ENCODE measurements around the gene RYR2.
"Not testable (repeated sequence)": the region's sequence is repeated elsewhere in the genome, so short reads cannot be mapped to it uniquely, and the experiment has no call there.

Gene RYR2

DNA sequence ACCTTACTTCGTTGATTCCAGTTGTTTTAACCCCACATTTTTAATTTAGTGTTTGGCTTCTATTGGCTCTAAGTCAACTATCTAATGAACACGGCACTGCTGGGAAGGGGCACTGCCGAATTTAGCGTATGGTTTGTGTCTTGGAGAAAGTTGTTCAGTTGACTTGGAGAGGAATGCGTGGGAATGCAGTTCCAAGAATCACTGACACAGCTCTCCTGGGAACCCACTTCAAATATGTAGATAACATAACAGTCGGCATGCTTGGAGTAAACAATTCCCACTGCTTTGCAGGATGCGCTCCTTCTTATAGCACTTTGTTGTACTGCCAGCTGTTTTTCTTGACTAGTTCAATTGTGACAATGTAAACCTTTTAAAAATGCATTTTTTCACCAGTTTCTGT is 104.3 kb downstream of the RYR2 start:
- DNase-seq (ENCODE audit: low spot score) = no peak

DNA sequence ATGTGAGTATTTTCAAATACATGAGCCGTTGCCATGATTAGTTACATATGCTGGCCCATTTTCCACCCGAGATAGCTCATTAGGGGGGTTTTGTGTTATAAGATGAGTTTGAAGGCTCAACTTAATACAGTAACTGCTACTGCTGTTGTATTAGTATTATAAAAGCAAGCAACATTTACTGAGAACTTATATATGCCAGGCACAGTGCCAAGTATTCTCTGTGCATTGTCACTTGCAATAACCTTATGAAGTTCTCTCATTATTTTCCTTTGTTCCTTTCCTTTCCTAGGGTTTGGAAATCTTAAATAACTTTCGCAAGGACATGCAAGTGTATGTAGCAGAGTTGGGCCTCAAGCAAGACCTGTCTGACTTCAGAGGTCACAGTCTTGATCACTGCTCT is 107.9 kb downstream of the RYR2 start:
- no peak for DNase-seq (ENCODE audit: low spot score)

DNA sequence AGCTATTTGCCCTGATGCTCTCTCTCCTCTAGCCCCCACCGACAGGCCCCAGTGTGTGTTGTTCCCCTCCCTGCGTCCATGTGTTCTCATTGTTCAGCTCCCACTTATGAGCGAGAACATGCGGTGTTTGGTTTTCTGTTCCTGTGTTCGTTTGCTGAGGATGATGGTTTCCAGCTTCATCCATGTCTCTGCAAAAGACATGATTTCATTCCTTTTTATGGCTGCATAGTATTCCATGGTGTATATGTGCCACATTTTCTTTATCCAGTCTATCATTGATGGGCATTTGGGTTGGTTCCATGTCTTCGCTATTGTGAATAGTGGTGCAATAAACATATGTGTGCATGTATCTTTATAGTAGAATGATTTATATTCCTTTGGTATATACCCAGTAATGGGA is 110.0 kb downstream of the RYR2 start:
- not testable (repeated sequence) for DNase-seq (ENCODE audit: low spot score)

DNA sequence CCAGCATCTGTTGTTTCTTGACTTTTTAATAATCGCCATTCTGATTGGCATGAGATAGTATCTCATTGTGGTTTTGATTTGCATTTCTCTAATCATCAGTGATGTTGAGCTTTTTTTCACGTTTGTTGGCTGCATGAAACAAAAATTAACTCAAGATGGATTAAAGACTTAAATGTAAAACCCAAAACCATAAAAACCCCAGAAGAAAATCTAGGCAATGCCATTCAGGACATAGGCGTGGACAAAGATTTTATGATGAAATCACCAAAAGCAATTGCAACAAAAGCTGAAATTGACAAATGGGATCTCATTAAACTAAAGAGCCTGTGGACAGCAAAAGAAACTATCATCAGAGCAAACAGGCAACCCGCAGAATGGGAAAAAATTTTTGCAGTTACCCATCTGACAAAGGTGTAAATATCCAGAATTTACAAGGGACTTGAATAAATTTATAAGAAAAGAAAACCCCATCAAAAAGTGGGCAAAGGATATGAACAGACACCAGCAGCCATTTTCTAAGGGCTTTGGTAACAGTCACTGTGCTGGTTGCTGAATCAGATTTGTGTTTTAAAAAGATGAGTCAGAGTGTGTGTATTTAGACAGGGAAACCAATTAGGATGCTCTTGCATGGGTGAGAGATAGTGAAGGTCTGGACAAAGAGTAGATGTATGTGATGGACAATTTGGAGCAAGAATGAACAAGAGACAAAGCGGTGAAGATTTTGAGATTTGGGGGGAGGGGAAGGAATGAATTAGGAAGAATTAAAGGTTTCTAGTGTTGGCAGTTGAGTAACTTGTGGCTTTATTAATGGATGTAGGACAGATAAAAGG is 110.7 kb downstream of the RYR2 start:
- DNase-seq (ENCODE audit: low spot score) = no peak

- no peak for DNase-seq (ENCODE audit: low spot score)
Measured at GRCh38 chr1:237154157-237154556, 112.2 kb downstream of the RYR2 start.

- no peak for DNase-seq (ENCODE audit: low spot score)
Measured at GRCh38 chr1:237164406-237165352, 122.7 kb downstream of the RYR2 start.

DNA sequence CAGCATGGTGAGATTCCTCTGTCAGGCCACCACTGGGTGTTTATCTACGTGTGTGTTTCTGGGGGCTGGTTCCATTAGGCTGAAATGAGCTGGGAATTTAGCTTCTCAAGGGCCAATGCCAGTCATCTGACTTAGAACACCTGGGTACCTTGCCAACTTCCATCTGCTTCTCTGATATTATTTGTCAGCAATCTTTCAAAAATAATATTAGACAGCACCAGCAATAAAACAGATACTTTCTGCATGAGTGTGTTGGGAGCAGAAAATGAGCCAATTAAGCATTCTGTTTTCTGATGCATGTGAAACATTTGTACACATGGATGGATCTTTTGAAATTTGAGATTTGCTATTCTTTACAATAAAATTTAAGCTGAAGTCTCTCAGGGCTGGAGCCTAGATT is 124.1 kb downstream of the RYR2 start:
- no peak for DNase-seq (ENCODE audit: low spot score)

GRCh38 chr1:237166593-237167101 is 124.7 kb downstream of the RYR2 start:
- no peak for DNase-seq (ENCODE audit: low spot score)

DNA sequence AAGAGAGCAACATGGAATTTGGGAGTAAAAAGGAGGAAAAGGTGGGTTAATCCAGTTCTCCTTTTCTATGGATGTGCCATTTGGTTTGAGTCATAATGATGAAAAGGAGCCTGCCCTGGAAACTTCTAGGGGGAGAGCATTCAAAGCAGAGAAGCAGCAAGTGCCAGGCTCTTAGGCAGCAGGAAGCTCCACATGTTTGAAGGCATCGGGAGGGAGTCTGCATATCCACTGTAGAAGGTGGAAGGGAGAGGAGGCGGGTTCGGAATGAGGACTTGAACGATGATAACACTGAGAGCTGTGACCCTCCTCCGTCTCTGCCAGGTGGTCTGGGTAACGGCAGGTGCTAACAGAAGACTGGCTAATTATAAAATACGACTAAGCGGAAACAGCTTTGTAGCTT is 128.2 kb downstream of the RYR2 start:
- DNase-seq (ENCODE audit: low spot score) = no peak

- DNase-seq (ENCODE audit: low spot score) = no peak
Measured at GRCh38 chr1:237171454-237172117, 129.6 kb downstream of the RYR2 start.

- DNase-seq (ENCODE audit: low spot score) = no peak
Measured at GRCh38 chr1:237172118-237172485, 130.1 kb downstream of the RYR2 start.

GRCh38 chr1:237179503-237179902 is 137.5 kb downstream of the RYR2 start:
- no peak for DNase-seq (ENCODE audit: low spot score)

GRCh38 chr1:237180256-237180655 is 138.3 kb downstream of the RYR2 start:
- DNase-seq (ENCODE audit: low spot score) = no peak

GRCh38 chr1:237181743-237182317 is 139.8 kb downstream of the RYR2 start:
- DNase-seq (ENCODE audit: low spot score) = no peak

- no peak for DNase-seq (ENCODE audit: low spot score)
Measured at GRCh38 chr1:237183963-237184540, 142.1 kb downstream of the RYR2 start.

DNA sequence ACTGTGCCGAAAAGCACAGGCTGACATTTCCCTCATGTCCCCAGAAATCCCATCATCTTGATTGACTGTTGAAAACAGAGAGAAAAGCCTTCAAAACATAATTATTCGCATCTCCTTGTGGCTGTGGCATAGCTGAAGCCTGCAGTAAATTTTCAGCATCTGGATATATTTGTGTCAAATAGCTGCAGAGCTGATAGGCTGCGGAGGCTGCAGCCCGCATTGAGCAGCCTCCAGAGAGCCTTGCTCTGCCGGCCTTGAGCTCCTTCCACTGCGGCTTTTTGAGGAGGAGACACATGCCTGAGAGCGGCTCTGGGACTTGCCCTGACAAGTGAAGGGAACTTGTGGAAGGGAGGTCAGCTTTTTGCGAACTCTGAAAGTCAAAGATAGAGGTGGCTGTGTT is 144.7 kb downstream of the RYR2 start:
- DNase-seq (ENCODE audit: low spot score) = no peak

- DNase-seq (ENCODE audit: low spot score) = no peak
Measured at GRCh38 chr1:237187842-237188241, 145.9 kb downstream of the RYR2 start.

- DNase-seq (ENCODE audit: low spot score) = no peak
Measured at GRCh38 chr1:237191403-237191802, 149.4 kb downstream of the RYR2 start.

- no peak for DNase-seq (ENCODE audit: low spot score)
Measured at GRCh38 chr1:237197470-237198425, 155.8 kb downstream of the RYR2 start.

DNA sequence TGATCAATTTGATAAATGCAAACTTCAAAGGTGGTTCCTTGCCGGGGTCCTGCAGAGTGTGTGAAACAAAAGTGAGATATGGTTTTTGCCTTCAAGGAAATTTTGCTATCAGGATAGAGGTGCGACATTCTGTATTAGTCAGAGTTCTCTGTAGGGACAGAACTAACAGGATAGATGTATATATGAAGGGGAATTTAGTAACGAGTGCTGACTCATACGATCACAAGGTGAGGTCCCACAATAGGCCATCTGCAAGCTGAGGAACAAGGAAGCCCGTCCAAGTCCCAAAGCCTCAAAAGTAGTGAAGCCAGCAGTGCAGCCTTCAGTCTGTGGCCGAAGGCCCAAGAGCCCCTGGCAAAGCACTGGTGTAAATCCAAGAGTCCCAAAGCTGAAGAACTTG is 157.0 kb downstream of the RYR2 start:
- DNase-seq (ENCODE audit: low spot score) = no peak

All from pons (tissue), 1 donor.